K562 (cell line): Measurements from ENCODE around the gene UBE2J2. TPM values are rescaled to one million over a fixed set of nuclear protein-coding genes. Genes with fewer than 3 reads are reported as not detected.

Experiments used
- E2F6 ChIP-seq, 2 experiments: IDR thresholded peaks; 2 replicates each; pipeline ENCODE4 v1.6.1; 2011; ENCODE audit warnings: borderline replicate concordance in 1 of 2, control low read depth in 1 of 2, low read depth in 1 of 2, low read length in 1 of 2, mild to moderate bottlenecking in 1 of 2, mixed read lengths in 1 of 2, moderate library complexity in 1 of 2; ENCODE audit not compliant: insufficient read depth in 1 of 2, insufficient read length in 1 of 2, poor library complexity in 1 of 2, severe bottlenecking in 1 of 2; ENCODE audit errors: extremely low read depth in 1 of 2
- ELK1 ChIP-seq: sonication (generic); formaldehyde crosslinking; IDR thresholded peaks from 2 replicates; pipeline ENCODE4 v1.8.1; 2022; ENCODE audit warnings: missing genetic modification reagents
- GTF2A2 ChIP-seq: IDR thresholded peaks from 2 replicates; pipeline ENCODE4 v1.6.1; 2016; ENCODE audit warnings: mild to moderate bottlenecking, missing genetic modification characterization, missing compliant biosample characterization
- HCFC1 ChIP-seq: IDR thresholded peaks from 2 replicates; pipeline ENCODE4 v1.6.1; 2012; ENCODE audit warnings: low read depth, low read length, improper control_type of control experiment
- HIVEP1 ChIP-seq: fragments of 250-450 bp; sonication (Bioruptor Pico); IDR thresholded peaks from 2 replicates; pipeline ENCODE4 v1.4.0; 2020; ENCODE audit warnings: mild to moderate bottlenecking
- ILF3 ChIP-seq: fragments of 450-650 bp; IDR thresholded peaks from 2 replicates; pipeline ENCODE4 v1.6.1; 2018; ENCODE audit warnings: antibody characterized with exemption, mild to moderate bottlenecking, moderate library complexity, borderline replicate concordance
- JUNB ChIP-seq: fragments of 450-650 bp; formaldehyde crosslinking; conservative IDR thresholded peaks from 2 replicates; pipeline ENCODE4 v1.4.0; 2020; ENCODE audit warnings: mild to moderate bottlenecking
- KLF1 ChIP-seq: fragments of 450-650 bp; IDR thresholded peaks from 2 replicates; pipeline ENCODE4 v1.6.1; 2016; ENCODE audit warnings: missing genetic modification characterization, missing compliant biosample characterization
- MIER1 ChIP-seq: fragments of 450-650 bp; IDR thresholded peaks from 2 replicates; pipeline ENCODE4 v1.6.1; 2016; ENCODE audit warnings: antibody characterized with exemption, mild to moderate bottlenecking, low read depth
- MTF1 ChIP-seq: fragments of 250-450 bp; sonication (Bioruptor Pico); IDR thresholded peaks from 2 replicates; pipeline ENCODE4 v1.9.0; 2021; ENCODE audit warnings: moderate library complexity, mild to moderate bottlenecking, inconsistent platforms, borderline replicate concordance
- NCOA6 ChIP-seq: fragments of 450-650 bp; IDR thresholded peaks from 2 replicates; pipeline ENCODE4 v1.6.1; 2017; ENCODE audit warnings: mild to moderate bottlenecking
- NUFIP1 ChIP-seq: fragments of 450-650 bp; IDR thresholded peaks from 2 replicates; pipeline ENCODE4 v1.6.1; 2018; ENCODE audit not compliant: partially characterized antibody
- OTX1 ChIP-seq: fragments of 450-650 bp; formaldehyde crosslinking; IDR thresholded peaks from 2 replicates; pipeline ENCODE4 v1.4.0; 2022; ENCODE audit warnings: mild to moderate bottlenecking
- RAD21 ChIP-seq, 2 experiments: fragments of 250-450 bp in 1 of 2; fragments of 450-650 bp in 1 of 2; sonication (Bioruptor Pico) in 1 of 2; formaldehyde crosslinking in 1 of 2; IDR thresholded peaks in 1 of 2; conservative IDR thresholded peaks in 1 of 2; 2 replicates each; pipeline versions ENCODE4 v1.4.0 to v1.8.0; 2020 to 2022; ENCODE audit warnings: mild to moderate bottlenecking in 2 of 2, moderate library complexity in 1 of 2
- RAD51 ChIP-seq: fragments of 450-650 bp; IDR thresholded peaks from 2 replicates; pipeline ENCODE4 v1.7.1; 2016; ENCODE audit warnings: low read depth, mild to moderate bottlenecking, borderline replicate concordance
- SMARCE1 ChIP-seq: fragments of 450-650 bp; IDR thresholded peaks from 2 replicates; pipeline ENCODE4 v1.7.1; 2016; ENCODE audit warnings: mild to moderate bottlenecking
- TAF9B ChIP-seq: fragments of 450-650 bp; IDR thresholded peaks from 2 replicates; pipeline ENCODE4 v1.6.1; 2018; ENCODE audit warnings: mild to moderate bottlenecking; ENCODE audit not compliant: partially characterized antibody
- ZNF134 ChIP-seq: fragments of 250-450 bp; sonication (Bioruptor Pico); conservative IDR thresholded peaks from 2 replicates; pipeline ENCODE4 v1.4.0; 2020
- ZNF408 ChIP-seq: fragments of 250-450 bp; sonication (Bioruptor Pico); IDR thresholded peaks from 2 replicates; pipeline ENCODE4 v1.4.0; 2020; ENCODE audit warnings: low read depth, mild to moderate bottlenecking, moderate library complexity
- ZNF589 ChIP-seq: fragments of 200-800 bp; sonication (Bioruptor generic); IDR thresholded peaks from 2 replicates; pipeline ENCODE4 v1.6.1; 2016; ENCODE audit warnings: low read depth, missing genetic modification characterization, missing compliant biosample characterization
- ZNF592 ChIP-seq: fragments of 450-650 bp; IDR thresholded peaks from 2 replicates; pipeline ENCODE4 v1.6.1; 2017; ENCODE audit warnings: antibody characterized with exemption, mild to moderate bottlenecking
- ZNF699 ChIP-seq: fragments of 250-450 bp; sonication (Bioruptor Pico); IDR thresholded peaks from 2 replicates; pipeline ENCODE4 v1.8.0; 2021; ENCODE audit warnings: mild to moderate bottlenecking, moderate library complexity; ENCODE audit not compliant: insufficient replicate concordance
- polyA plus RNA-seq, 8 experiments: library from polyadenylated mRNA; depleted of rRNA in 4 of 8; stranded (reverse) in 5 of 8; unstranded in 3 of 8; fragments of >200 nt; fragmentation: Nextera tagmentation in 2 of 8; fragmentation: Illumina TruSeq in 1 of 8; extraction: Ambion mirVana in 2 of 8; extraction: Trizol in 1 of 8; gene quantifications; 2 replicates each; pipeline versions ENCODE4 v1.2.1 to v1.2.3, GENCODE V29; 2011 to 2014; ENCODE audit warnings: inconsistent platforms in 1 of 8, missing spikeins in 1 of 8
- total RNA-seq, 7 experiments: library from RNA; depleted of rRNA in 6 of 7; stranded (reverse); fragments of >200 nt in 6 of 7; fragmentation: Illumina TruSeq in 2 of 7; extraction: Trizol in 2 of 7; gene quantifications; 2 replicates each; pipeline versions ENCODE4 v1.2.1 to v1.2.3, GENCODE V29; 2011 to 2021; ENCODE audit warnings: low replicate concordance in 1 of 7

UBE2J2 gene
- total and polyA plus RNA-seq, 9 of the 15 experiments (the other 6 are each of a cell fraction or from before 2014, with no cell fraction given): 0.93 to 112 (median 75.5) TPM

- TF ChIP-seq ZNF699 (CRISPR knock-in tag) (peak; percentile 48), KLF1 (peak; percentile 47; the same call in 1 of the 2 replicates), ZNF592 (0 out of 2 replicates have a peak, but pooled peaks have one; percentile 17), ELK1 (CRISPR knock-in tag) (no peak), HIVEP1 (peak; percentile 63; the same call in 1 of the 2 replicates), GTF2A2 (tag) (no peak; the same call in 1 of the 2 replicates), ZNF589 (CRISPR knock-in tag) (no peak; the same call in 1 of the 2 replicates), HCFC1 (peak; percentile 96), NCOA6 (no peak), OTX1 (CRISPR knock-in tag) (no peak), ZNF408 (CRISPR knock-in tag) (no peak), MTF1 (CRISPR knock-in tag) (no peak), MIER1 (no peak), TAF9B (no peak), ILF3 (no peak; the same call in 1 of the 2 replicates), E2F6 (IDR thresholded peaks at IDR 0.05; ENCODE audit: borderline replicate concordance in 1 of 2, extremely low read depth in 1 of 2, insufficient read depth in 1 of 2, insufficient read length in 1 of 2, low read depth in 1 of 2, low read length in 1 of 2, poor library complexity in 1 of 2, severe bottlenecking in 1 of 2) (peak in 1 of 2 experiments; percentile 16), RAD51 (peak; percentile 93), SMARCE1 (no peak), ZNF134 (no peak), NUFIP1 (no peak), RAD21 (CRISPR knock-in tag; conservative IDR thresholded peaks at IDR 0.05 in 1 of 2, IDR thresholded peaks at IDR 0.05 in 1 of 2) (no peak), JUNB (CRISPR knock-in tag) (no peak)
Observed at GRCh38 chr1:1231400-1232207, 42.0 kb downstream of the UBE2J2 start, which contains the start of gene SDF4 (continued).
